DLD1 (cell line): ENCODE measurements around the gene GPATCH4.
"Not testable (repeated sequence)": the region's sequence is repeated elsewhere in the genome, so short reads cannot be mapped to it uniquely, and the experiment has no call there.

ENCODE experiments used
- in situ Hi-C: cut with HindIII; loops from 2 replicates; pipeline ENCODE4 v1.10.0; 2017; ENCODE audit warnings: low sequenced_read_pairs

GPATCH4 gene

DNA sequence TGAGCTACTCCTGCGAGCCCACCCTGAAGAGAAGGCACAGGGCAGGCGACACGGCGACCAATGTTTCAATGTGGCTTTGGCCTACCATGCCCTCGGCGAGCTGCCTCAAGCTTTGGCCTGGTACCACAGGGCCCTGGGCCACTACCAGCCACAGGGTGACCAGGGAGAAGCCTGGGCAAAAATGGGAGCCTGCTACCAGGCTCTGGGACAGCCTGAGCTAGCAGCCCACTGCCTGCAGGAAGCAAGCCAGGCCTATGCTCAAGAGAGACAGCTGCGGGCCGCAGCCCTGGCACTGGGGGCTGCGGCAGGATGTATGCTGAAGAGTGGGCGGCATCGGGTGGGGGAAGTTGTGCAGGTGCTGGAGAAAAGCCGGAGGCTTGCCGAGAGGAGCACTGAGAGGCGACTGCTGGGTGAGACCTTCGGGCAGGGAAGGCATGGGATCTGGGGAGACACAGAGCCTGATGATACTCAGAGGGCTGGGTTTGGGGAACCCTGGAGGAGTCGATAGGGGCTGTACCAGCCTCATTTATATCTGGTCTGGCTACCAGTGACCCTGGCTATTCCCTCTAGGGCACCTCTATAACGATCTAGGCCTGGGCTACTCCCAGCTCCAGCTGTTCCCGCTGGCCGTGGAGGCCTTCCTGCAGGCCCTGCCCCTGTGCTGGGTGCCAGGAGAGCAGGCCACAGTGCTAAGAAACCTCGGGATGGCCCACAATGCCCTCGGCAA is 19.5 kb downstream of the GPATCH4 start:
- in situ Hi-C loops: loop anchor here (10.0 kb wide), 1 partner anchor 57 kb away; no protein-coding TSS in a partner anchor

DNA sequence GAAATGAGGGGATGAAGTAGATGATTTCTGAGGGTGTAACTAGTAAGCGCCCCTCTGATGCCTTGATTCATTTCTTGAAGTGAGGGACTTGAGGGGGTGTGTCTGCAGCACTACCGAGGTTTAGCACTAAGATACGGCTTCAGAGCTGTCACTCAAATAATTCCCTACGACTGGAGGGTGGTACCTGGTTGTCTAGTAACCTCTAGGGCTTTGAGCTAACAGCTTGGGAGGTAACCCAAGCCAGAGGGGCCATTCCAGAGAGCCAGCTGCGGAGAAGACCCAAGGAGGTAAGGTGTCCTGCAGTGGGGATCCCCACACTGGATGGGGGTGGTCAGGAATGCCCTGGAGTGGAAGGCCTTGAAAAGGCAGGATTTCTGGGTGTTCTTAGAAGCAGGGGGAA is 21.8 kb downstream of the GPATCH4 start, which contains the start of gene TTC24:
TSS of gene TTC24 (plus strand) at position 252 of the 400 bp plus-strand sequence. CDS start 1,642 bp downstream, outside the sequence.
- in situ Hi-C loops: no loop called here

GRCh38 chr1:156578055-156578454 is 23.2 kb downstream of the GPATCH4 start:
- in situ Hi-C loops: no loop called here

DNA sequence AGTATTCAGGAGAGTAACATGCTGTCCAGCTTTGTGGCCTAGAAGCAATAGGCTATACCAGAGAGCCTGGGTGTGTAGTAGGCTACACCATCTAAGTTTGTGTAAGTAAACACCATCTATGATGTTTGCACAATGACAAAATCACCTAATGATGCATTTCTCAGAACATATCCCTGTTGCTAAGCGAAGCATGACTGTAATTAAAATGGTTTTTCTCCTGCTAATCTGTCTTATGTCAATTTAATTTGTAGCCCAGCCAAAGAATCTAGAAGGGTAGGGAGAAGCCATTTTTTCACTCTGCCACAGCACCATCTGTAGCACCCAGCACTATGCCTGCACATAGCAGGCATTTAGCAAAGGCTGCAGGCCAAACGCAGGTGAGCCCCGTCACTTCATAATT is 23.7 kb downstream of the GPATCH4 start:
- in situ Hi-C loops: no loop called here

DNA sequence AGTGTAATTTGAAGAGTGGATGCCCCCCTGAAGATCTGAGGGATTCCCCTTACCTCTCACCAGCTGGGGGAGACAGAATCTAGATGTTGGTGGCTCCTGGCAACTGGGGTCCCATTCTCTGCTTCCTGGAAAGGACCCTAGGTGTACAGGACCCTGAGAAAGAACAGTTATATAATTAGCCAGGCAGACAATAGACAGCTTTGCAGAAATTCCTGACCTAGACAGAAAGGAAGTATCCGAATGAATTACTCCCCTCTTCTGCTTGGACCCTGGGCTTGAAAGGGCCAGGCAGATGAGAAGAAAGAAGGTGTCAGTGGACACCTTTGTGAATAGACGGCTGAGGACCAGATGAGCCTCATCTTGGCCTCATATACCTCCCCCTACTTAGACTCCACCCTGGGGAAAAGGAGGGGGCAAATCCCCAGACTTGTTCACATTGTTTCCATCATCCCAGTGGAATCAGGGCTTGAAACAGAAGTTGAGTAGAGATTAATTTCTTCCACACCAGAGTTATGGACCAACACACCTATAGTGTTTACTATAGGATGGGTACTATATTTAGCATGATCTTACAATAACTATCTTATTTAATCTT is 27.1 kb downstream of the GPATCH4 start:
- in situ Hi-C loops: no loop called here

GRCh38 chr1:156572663-156573018 is 28.6 kb downstream of the GPATCH4 start:
- in situ Hi-C loops: no loop called here

GRCh38 chr1:156571919-156572662 is 29.2 kb downstream of the GPATCH4 start, which contains the start of gene IQGAP3:
TSS of gene IQGAP3 (minus strand) at chr1:156572565. CDS start at chr1:156572529, 36 bp downstream.
- in situ Hi-C loops: no loop called here

DNA sequence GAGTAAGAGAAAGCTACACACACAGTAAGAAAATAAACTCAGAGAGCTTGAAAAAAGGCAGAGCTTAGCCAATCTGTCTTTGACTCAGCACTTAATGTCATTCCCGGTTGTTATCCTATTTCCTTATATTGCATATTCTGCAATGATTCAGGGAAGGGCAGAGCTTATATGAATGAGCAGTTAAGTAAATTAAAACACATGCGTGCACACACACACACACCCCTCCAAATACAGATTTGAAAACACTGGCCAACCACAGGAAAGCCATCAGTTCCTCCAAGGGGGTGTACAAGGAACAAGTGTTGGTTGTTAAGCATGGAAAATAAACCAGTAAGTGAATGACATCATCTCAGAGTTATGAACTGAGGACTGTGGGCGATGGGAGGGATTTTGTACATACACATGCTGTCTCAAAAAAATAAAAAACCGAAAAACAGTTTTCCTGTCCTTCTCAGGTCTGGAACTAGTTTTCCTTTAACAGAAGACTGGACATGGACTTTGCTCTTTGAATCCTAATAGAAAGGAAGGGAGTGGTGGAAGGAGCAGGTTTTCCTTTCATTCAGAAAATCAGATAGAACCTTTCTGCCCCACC is 29.9 kb downstream of the GPATCH4 start:
- in situ Hi-C loops: no loop called here

GRCh38 chr1:156566436-156566835 is 34.8 kb downstream of the GPATCH4 start:
- in situ Hi-C loops: no loop called here

DNA sequence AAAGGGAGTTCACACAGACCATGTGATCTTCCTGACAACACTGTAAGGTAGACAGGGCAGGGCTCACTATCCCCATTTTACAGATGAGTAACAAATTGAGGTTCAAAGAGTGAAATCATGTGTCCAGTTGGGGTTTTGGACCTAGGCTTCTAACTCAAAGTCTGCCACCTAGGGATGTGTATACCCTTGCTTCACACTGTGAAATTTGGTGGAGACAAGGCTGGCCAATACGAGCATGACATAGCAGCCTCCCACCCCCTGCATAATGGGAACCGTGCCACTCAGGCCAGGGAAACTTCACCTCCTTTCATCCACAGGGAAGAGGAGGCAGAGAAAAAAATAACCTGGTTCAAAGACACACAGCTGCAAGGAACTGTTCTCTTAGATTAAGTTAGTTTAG is 35.8 kb downstream of the GPATCH4 start:
- in situ Hi-C loops: no loop called here

DNA sequence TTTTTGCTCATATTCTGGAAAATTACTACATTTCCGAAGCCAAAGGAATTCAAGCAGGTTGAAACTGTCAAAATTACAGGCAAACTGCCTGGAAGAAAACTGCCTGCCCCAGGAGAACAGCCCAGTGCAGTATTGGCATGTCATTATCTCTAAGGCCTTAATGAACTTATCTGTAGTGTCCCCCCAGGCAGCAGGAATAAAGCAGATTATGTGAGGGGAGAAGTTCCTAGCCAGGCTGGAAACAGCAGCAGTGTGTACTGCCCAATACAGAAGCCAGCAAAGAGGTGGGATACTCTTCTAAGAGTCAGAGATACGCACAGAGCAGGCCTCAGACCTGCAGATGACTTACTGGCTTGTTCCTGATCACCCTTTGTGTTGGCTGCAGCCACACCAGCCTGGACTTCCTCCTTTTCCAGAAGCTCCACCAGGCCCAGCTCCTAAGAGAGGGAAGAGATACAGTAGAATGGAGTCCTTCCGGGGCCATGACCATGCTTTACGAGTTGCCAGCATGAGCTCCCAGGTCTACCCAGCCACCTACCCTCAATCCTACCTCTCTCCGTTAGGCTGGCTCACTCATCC is 40.6 kb downstream of the GPATCH4 start:
- in situ Hi-C loops: no loop called here

GRCh38 chr1:156559797-156560385 is 41.4 kb downstream of the GPATCH4 start:
- in situ Hi-C loops: no loop called here

- in situ Hi-C loops: no loop called here
These were observed 42.0 kb downstream of the GPATCH4 start for GRCh38 chr1:156559086-156559796.

DNA sequence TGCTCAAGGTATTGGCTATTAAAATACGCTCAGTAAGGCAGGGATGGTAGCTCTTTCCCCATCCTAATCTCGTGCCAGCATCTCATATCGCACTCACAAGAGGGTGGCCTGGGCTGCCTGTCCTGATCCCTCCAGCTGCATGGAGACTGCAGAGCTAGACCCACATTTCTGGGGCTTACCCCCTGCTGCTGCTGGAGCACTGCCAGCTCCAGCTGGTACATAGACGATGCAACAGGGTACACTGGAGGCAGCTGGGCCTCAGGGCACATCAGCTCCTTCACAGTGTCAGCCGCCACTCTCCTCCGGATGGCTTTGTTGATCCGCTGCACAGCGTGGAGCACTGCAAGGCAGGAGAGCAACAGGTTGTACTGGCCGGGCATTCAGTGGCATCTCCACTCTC is 44.9 kb downstream of the GPATCH4 start:
- in situ Hi-C loops: no loop called here

GRCh38 chr1:156555715-156556114 is 45.6 kb downstream of the GPATCH4 start:
- in situ Hi-C loops: no loop called here

GRCh38 chr1:156554971-156555370 is 46.3 kb downstream of the GPATCH4 start:
- in situ Hi-C loops: no loop called here

- in situ Hi-C loops: no loop called here
These were observed 47.3 kb downstream of the GPATCH4 start for GRCh38 chr1:156553860-156554485.

DNA sequence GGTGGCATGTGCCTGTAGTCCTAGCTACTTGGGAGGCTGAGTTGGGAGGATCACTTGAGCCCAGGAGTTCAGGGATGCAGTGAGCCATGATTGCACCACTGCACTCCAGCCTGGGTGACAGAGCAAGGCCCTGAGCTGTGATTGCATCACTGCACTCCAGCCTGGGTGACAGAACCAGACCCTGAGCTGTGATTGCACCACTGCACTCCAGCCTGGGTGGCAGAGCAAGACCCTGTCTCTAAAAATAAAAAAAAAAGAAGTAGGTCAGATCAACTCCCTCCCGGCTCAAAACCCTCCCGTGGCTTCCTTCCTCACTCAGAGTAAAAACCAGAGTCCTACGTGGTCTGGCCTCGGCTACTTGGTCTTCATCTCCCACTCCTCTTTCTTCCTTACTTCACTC is 48.3 kb downstream of the GPATCH4 start:
- in situ Hi-C loops: not testable (repeated sequence)

DNA sequence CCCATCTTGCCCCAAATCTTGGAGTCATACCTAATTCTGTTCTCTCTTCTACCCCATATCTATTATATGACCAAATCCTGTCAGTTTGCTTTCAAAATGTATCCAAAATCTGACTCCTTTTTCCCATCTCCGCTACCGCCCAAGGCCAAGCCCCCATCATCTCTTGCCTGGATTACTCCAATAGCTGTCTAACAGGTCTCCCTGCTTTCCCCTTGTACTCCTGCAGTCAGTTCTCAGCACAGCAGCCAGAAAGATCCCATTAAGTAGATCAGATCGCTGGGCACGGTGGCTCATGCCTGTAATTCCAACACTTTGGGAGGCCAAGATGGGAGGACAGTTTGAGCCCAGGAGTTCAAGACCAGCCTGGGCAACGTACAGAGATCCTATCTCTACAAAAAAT is 48.8 kb downstream of the GPATCH4 start:
- in situ Hi-C loops: no loop called here

- in situ Hi-C loops: no loop called here
These were observed 49.4 kb downstream of the GPATCH4 start for GRCh38 chr1:156551869-156552268.
